HG03354 (cell line): Measurements from ENCODE around the gene IQSEC2.

Source experiments
- ATAC-seq: cut with Tn5 transposase; IDR thresholded peaks from one replicate; pipeline ENCODE4 v1.9.1; 2021; ENCODE audit warnings: mild to moderate bottlenecking; ENCODE audit not compliant: unreplicated experiment, poor library complexity, severe bottlenecking

IQSEC2 gene

DNA sequence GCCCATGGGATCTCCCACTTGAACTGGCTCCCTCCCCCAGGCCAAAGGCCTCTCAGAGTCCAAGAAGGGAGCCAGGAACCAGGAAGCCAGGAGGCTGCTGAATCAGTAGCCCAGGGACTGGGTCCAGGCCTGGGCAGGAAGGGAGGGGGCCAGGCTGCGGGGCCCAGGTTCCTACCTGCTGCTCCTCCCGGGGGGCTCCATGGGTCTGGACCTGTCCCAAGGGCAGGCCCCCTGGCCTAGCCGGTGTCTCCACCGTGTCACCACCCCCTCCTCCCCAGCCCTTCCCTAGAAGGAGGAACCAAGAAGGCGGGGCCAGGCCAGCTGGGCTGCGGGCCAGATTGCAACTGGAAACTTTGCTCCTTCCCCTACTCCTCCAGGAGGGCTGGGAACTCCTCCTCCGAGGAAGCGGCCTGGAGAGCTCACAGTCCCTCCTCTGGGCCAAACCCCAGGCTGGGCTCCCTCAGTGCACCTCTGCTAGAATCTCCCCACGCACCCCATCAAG is at the start of gene IQSEC2:
Gene IQSEC2, minus strand, starts transcription at position 264 of the 502 bp plus-strand sequence.
- no peak for ATAC-seq

DNA sequence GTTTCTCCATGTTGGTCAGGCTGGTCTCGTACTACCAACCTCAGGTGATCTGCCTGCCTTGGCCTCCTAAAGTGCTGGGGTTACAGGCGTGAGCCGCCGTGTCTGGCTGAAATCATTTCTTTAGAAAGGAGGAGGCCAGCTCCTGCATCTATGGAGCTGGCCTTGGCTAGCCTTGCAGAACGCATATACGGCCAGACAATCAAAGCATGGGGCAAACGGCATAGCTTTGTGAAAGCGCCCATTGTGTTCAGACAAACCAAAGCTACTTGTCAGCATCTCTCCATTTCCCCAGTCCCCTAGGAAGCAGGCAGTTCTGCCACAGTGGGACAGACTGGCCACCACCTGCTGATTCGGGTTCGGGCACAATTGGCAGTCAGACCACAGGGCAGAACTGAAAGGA is 48.9 kb upstream of the IQSEC2 start:
- no peak for ATAC-seq

DNA sequence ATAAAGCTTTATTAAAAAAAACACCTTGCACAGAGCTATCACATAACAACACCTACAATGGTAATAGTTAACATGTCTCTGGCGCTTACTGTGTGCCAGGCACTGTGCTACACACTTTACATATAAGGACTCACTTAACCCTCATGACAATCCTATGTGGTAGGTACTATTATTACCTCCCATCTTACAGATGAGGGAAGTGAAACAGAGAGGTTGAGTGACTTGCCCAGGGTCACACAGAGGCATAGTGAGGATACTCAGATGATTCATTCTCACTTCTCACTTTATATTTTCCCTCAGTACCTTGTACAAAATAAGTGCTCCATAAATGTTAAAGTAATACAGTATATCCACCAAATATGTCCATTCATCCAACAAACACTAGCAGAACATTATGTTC is 43.4 kb upstream of the IQSEC2 start:
- ATAC-seq: no peak

DNA sequence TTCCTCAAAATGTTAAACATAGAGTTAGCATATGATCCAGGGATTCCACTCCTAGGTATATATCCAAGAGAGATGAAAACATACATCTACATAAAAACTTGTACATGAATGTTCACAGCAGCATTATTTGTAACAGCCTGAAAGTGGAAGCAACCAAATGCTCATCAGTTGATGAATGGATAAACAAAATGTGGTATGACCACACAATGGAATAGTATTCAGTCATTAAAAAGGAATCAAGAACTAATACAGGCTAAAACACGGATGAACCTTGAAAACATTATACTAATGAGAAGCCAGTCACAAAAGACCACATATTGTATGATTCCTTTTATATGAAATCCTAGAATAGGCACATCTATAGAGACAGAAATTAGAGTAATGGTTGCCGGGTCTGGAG is 42.7 kb upstream of the IQSEC2 start:
- ATAC-seq: no peak

DNA sequence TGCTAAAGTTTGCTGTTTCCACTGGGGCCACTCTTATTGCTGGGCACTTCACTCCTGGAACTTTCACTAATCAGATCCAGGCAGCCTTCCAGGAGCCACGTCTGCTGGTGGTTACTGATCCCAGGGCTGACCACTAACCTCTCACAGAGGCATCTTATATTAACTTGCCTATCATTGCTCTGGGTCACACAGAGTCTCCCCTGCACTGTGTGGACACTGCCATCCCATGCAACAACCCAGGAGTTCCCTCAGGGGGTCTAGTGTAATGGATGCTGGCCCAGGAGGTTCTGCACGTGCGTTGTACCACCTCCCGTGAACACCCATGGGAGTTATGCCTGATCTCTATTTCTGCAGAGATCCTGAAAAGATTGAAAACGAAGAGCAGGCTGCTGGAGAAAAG is 41.8 kb upstream of the IQSEC2 start:
- ATAC-seq: no peak

DNA sequence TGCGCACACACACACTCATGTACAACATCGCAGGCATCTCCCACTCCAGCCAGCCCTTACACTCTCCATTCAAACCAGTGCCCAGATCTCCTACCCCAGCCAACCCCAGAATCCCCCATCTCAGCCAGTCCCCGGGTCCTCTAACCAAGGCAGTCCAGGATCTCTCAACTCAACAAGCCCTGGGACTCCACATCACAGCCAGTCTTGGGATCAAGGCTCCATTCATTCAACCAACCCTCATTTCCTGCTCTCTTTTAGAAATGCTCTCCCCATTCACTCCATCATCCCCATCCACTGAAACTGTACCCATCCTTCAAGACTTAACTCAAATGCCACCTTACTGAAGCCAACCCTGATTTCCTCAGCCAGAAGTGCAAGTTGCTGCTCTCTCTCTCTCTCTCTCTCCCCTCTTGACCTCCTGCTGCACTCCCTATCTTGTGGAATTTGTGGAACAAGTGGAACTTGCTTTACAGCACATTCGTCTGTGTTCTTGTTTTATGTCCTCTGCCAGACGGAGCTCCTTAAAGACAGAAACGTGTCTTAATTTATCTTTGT is 40.6 kb upstream of the IQSEC2 start:
- ATAC-seq: no peak

DNA sequence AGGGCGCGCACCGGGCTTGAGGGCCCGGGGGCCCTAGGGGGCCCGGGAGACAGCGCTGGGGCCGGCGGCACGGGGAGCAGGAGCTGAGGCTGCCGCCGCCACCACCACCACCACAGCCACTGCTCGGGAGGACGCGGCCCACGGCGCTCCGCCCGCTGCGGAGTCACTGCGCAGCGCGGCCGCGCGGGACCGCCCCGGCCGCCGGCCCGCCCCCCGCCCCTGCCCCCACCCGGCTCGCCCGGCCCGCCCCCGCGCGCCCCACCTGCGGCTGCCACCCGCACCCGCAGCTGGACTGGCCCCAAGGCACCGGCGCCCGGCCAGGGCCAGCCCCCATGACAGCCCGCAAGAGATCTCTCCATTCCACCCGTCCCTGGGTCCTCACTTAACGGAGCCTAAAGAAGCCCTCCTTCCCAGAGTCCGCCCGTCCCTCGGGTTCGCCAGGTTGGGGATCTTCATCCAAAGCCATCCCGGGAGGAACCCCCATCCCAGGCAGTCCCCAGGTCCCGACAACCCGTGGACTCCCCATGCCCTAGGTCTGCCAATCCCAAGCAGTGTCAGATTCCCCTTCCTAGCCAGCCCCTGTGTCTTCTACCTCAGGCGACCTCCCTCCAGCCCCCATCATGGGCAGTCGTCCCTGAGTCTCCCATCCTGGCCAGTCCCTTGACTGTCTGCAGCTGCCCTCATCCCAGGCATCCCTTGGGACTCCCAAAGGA is 40.0 kb upstream of the IQSEC2 start:
- ATAC-seq: no peak

DNA sequence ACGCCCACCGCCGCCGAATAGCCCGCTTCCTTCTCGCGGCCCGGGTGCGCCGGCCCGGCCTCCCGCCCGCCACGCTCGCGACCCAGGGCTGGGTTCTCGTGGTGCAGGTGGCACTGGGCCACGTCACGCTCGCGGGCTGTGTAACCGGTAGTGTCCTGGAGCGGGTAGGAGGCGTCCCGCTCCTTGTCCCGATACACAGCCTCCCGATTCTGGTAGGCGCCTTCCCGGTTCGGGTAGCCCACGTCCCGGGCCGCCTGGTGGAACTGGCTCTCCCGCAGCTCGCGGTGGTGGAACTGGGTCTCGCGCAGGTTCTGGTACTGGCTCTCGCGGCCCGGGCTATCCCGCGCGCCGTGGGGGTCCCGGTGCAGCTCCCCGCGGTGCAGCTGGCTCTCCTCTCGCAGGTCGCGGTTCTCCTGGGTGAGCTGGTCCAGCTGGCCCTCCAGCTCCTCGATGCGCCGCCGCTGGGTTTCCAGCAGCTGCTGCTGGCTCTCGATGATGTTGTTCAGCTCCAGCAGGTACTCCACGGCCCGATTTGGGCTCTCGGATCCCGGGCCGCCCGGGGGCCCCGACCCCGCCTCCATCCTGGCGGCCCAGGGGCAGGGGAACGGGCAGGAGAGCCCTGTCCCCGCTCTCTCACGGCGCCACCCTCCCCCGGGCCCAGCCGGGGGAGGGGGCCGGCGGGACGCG is 39.3 kb upstream of the IQSEC2 start:
- no peak for ATAC-seq

DNA sequence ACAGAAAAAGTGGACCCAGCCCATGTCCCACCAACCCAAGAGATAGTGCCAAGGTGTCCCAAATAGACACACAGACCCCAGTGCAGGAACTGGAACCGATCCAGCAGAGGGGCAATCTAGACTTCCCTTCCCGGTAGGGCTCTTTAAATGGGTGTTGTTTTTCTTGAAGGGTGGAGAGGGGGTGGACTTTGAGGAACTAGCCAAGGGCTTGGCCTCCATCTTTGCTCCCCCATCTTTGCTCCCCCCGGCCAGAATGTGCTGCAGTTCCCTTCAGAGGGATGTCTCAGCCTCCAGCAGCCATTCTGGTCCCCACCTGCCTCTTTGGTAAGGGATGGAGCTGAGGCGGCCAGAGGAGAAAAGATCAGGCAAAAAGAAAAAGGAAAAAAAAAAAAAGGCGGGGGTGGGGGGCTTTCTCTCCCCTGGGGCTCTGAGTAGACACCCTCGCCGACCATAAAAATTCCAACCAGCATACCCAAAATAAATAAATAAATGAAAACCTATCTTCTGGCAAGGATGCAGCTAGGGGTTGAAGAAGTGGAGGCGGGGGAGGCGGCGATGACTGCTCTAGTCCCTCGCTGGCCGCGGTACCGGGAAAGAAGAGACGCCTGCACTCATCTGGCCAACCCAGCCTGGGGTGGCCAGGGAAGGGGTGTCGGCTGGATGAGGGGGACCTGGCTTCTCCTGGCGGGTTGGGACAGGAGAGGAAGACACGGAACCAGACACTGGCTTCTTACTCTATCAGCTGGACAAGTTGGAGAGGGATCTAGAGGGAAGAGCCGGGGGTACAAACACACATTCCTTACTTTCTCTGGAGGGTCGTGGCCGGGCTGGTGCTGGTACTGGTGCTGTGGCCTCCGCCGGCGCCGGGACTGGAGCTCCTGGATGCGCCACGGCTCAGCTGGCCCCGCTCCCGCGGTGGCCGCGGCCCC is 38.5 kb upstream of the IQSEC2 start:
- no peak for ATAC-seq

DNA sequence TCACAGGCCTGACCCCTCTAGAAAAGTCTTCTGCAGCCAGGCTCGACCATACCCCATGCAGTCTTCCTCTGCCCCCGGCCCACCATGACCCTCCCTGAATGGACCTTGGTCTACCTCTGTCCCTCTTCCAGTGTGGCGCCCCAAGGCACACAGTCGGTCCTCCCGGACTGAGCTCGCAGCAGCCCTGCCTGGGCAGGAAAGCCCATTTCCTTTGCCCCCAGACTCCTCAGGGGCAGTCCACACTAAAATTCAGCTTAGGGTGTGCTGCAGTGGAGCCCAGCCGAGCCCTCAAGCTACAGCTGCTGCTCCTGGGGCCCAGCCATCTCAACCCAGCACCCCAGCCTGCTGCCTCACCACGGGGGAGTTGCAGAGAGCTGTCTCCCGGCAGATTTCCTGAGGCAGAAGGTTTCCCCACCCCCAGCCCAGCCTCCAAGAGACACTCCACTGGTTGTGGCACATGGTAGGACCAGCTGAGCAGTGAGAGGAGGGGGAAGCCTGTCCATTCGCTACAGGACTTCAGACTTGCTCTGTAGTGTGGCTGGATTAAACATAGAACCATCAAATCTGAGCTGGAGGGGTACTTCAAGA is 37.5 kb upstream of the IQSEC2 start:
- no peak for ATAC-seq

DNA sequence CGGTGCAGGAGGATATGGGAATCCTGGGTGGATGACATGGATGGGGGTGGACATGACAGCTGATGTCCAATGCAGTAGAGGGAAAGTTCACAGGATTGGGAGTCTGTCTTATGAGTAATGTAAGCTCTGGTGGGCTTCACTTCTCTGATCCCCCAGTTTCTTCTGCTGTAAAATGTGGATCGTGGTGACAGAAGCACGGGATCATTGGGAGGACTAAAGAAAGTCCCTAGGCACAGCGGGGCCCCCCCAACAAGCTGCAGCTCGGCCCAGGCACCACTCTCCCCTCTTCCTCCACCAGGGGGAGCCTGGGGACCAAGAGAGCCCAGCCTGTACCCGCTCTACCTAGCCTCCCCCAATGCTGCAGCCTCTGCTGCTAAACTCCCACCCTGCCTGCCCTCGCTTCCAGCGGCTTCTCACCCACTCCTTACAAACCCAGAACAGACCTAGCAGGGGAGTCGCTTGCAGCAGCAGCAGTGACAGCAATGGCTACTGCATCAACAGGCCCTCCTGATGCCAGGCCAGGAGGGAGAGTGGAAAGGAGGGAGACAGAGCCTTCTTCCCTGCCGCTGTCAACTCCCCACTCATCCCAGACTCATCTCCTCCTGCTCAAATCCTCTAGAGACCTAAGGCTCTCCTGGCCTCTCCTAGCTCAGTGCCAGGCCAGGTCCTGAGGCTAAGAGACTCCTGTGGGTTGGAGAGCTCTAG is 36.1 kb upstream of the IQSEC2 start:
- peak; percentile 69 for ATAC-seq

DNA sequence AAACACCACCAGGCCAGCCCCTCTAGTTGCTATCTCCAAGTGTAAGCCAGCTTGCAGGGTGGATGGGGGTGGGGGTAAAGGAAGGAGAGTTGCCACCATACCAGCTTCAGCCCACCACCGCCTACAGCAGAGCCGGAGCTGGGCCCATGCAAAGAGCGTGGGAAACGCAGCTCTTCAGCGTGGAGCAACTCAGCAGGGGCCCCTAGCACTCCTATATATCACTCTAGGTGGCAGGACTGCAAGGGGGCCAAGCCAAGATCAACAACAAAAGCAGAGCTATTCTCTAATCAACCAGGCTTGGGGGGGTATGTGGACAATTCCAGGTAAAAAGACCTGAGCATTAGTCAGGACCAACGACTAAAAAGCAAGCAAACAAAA is 35.5 kb upstream of the IQSEC2 start:
- no peak for ATAC-seq

DNA sequence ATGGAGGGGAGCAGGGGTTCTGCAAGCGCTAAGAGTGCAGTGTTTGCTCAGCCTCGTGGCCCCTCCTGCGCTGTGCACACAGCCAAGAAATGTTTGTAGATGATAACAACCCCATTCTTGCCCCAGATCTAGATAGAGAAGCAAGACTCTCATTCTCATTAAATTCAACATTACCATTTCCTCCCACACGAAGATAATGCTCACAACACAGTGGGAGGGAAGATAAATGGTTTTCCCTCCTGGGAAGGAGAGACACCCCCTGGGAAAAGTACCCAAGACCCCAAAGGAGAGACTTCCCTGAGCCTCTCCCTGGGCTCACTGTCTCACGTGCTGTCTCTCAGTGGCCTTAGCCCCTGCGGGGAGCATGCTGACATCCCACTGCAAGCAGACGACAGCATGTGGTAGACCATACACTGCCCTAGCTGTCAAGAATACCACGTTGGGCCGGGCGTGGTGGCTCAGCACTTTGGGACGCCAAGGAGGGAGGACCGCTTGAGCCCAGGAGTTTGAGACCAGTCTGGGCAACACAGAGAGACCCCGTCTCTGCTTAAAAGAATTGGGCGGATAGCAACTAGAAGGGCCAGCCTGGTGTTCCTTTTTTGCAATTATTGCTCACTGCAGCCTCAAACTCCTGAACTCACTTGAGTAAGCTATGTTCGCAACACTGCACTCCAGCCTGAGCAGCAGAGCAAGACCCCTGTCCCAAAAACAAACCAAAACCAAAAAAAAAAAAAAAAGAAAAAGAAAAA is 34.9 kb upstream of the IQSEC2 start:
- no peak for ATAC-seq

DNA sequence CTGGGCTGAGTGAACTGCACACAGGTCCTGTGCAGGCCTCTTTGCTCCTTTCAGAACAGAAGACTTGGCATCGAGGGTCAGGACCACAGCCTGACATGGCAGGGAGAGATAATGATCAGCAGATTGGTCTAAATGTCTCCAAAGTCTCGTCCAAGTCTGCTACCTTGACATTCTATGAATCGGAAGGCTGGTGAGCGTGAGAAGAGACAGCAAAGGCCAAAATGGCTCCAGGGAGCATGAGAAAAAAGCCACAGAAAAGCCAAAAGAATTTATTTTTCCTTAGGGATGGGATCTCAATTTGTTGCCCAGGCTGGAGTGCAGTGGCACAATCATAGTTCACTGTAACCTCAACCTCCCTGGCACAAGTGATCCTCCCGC is 32.3 kb upstream of the IQSEC2 start:
- ATAC-seq: no peak

DNA sequence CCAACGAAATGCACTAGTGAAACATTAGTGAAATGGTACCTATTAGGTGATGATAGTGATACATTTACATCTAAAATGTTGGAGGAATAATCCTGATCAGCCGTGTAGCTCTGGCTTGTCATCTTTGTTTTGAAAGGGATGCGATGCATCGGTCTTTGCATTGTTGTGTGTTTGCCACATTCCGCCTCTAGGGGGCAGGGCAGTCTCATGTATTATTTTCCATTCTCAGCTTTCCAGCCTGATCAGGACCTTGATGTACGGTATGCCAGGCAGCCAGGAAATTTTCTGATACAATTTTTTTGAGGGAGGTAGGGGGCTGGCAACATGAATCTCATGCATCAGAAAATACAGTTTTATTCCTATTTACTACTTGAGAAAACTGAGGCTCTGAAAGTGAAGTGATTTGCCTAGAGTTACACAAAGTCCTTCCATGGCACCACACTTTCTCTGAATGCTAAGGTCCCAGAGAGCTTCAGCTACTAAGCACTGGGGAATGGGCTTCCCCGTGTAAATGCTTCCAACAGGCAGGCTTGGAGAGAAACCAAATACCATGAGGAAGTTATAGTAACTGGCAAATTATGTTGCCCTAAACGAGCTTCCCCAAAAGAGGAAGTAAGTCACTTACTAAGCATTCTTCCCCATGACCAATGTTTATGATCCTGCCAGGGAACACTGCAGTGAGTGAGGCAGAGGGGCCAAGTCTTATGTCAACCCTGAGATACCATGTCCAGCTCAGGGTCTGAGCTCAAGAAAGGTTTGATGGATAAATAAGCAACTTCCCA is 31.8 kb upstream of the IQSEC2 start:
- peak; percentile 69 for ATAC-seq

DNA sequence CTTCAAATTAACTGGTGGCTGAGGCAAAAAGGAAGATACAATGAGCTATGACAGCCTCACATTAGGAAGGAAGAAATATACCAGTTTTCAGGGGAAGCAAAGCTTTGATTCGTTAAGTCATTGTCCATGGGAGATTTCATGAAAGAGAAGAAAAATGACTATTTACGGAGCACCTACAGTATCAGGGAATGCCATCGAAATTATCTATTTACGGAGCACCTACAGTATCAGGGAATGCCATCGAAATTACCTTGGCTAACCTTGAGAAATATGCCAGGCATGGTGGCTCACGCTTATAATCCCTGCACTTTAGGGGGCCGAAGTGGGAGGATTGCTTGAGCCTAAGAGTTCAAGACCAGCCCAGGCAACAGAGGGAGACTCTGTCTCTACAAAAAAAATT is 28.5 kb upstream of the IQSEC2 start:
- ATAC-seq: no peak

DNA sequence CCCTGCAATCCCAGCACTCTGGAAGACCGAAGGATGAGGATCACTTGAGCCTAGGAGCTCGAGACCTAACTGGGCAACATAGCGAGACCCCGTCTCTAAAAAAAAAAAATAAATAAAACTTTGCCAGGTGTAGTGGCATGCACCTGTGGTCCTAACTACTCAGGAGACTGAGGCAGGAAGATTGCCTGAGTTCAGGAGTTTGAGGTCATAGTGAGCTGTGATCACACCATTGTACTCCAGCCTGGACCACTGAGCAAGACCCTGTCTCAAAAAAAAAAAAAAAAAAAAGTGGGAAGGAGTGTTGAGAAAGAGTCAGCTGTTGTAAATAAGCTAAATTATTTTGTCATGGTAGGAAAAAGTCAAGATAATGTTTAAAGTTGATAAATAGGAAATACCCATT is 27.5 kb upstream of the IQSEC2 start:
- ATAC-seq: no peak
